ENCODE data around the gene BLVRA.
"Not testable (repeated sequence)": the region's sequence is repeated elsewhere in the genome, so short reads cannot be mapped to it uniquely, and the experiment has no call there.

Gene BLVRA, protein sequence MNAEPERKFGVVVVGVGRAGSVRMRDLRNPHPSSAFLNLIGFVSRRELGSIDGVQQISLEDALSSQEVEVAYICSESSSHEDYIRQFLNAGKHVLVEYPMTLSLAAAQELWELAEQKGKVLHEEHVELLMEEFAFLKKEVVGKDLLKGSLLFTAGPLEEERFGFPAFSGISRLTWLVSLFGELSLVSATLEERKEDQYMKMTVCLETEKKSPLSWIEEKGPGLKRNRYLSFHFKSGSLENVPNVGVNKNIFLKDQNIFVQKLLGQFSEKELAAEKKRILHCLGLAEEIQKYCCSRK

DNA sequence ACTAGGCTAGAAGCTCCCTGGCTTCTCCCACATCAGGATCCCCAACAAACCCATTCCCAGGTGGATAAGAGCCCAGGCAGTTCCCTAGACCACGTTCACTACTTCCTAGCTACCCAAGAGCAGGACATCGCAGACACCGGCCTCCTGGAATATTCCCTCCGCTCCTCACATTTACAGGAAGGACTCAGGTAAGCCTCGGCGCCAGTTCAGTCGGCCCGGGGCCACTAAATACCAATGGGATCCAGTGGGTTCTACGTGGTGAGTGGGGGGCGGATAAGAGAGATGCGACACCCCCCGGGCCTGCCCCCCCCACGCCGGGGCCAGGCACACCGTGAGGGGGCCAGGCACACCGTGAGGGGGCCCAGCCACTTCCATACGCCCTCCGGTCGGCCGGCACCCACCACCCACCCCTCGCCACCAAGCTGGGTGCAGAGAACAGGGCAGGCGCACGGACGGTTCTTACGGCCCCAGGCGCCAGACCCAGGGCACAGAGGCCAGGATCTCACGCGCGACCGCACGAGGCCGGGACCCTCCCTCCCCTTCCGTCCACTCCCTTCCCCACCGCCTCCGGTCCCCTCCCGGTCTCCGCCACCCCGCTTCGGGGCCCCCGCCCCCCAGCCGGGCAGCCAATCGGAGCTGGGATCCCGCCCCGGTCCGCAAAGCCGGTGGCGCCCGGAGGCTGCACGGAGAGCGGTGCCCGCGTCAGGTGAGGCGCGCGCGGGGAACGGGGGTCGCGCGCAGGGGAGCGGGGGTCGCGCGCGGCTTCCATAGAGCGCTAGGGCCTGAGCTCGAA is at the start of gene BLVRA:
BLVRA (plus strand) TSS at position 652 of the 793 bp plus-strand sequence. CDS start 12,479 bp downstream, outside the sequence.
- DNase-seq: no peak

GRCh38 chr7:43711503-43711902 is 47.0 kb upstream of the BLVRA start:
- no peak for DNase-seq

DNA sequence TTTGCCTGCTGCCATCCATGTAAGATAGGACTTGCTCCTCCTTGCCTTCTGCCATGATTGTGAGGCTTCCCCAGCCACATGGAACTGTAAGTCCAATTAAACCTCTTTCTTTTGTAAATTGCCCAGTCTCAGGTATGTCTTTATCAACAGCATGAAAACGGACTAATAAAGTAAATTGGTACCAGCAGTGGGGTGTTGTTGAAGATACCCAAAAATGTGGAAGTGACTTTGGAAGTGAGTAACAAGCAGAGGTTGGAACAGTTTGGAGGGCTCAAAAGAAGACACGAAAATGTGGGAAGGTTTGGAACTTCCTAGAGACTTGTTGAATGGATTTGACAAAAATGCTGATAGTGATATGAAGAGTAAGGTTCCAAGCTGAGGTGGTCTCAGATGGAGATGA is 42.5 kb upstream of the BLVRA start:
- not testable (repeated sequence) for DNase-seq

- no peak for DNase-seq
Measured at GRCh38 chr7:43716598-43716997, 41.9 kb upstream of the BLVRA start.

- no peak for DNase-seq
Measured at GRCh38 chr7:43721193-43721806, 37.2 kb upstream of the BLVRA start.

DNA sequence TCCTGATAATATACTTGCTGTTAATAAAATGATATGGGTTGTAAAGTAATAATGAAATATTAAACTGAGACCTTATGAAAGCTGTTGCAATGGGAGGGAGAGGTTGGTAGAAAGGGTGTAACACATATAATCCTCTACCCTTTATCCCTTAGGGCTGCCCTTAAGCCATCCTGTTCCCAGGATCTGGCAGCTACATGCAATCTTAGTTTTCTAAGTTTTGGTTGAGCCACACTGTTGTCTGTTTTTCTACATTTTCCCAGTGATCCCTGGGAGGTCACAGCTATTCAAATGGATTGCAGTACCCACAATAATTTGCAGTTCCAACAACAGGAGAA is 35.5 kb upstream of the BLVRA start:
- DNase-seq: no peak

- no peak for DNase-seq
Measured at GRCh38 chr7:43725251-43725650, 33.2 kb upstream of the BLVRA start.

- DNase-seq: no peak
Measured at GRCh38 chr7:43726466-43726865, 32.0 kb upstream of the BLVRA start.

GRCh38 chr7:43727003-43727402 is 31.5 kb upstream of the BLVRA start:
- no peak for DNase-seq

GRCh38 chr7:43727494-43727893 is 31.0 kb upstream of the BLVRA start:
- DNase-seq: no peak

DNA sequence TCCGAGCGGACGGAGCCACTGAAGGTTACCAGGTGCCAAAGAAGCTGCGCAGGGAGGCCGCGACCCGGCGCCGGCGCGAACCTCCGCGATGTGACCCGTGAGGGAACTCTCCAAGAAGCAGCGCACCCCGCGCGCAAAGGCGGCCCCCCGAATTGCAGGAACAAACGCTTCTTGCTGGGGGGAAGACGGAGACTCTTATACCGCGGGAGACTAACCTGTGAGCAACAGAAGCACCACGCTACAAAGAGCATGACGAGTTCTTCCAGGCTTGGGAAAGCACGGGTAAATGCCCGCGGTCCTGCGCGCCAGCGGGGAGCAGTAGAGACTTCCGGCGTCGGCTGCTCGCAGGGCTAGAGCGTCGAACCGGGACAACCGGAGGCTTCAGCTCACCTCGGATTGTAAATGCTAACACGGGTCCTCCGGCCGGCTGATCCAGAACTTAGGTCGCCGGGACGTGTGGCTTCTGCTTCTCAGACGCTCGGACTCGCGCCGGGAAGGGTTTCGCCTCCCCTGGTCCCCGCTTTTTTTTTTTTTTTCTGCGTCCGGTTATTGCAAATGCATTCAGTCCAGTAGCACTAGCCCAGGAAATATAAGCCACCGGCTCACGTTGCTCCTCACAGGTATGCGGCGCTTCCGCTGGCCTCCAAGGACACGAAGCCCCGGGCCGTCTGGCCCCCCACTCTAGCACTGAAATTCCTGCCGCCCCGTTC is 29.1 kb upstream of the BLVRA start, which contains the start of gene COA1:
COA1 (minus strand) TSS at position 310 of the 710 bp plus-strand sequence. CDS start 80,909 bp downstream, outside the sequence.
- peak; percentile 29 for DNase-seq

DNA sequence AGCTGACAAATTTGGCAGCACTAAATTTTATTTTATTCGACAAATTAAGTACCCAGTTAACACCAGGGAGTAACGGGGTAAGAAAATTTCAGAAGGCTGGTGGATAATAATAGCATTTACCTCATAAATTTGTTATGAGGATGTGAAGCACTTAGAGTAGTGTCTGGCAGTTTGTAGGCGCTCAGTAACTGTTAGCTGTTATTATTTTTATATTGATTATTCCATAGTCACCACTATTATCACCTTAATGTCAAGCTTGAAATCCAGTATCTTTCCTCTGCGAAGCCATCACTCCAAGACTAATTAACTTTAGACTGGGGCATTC is 28.6 kb upstream of the BLVRA start:
- no peak for DNase-seq

DNA sequence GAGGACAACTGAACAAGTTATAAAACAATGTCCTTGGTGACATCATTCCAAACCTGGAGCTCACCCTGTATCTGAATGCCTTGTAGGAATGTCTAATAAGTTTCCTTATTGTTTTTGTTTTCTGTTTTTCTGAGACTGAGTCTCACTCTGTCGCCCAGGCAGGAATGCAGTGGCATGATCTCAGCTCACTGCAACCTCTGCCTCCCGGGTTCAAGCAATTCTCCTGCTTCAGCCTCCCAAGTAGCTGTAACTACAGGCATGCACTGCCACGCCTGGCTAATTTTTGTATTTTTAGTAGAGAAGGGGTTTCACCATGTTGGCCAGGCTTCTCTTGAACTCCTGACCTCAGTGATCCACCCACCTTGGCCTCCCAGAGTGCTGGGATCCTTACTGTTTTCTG is 27.0 kb upstream of the BLVRA start:
- DNase-seq: not testable (repeated sequence)

GRCh38 chr7:43734575-43735332 is 23.7 kb upstream of the BLVRA start:
- not testable (repeated sequence) for DNase-seq

- no peak for DNase-seq
Measured at GRCh38 chr7:43735403-43735801, 23.1 kb upstream of the BLVRA start.

- no peak for DNase-seq
Measured at GRCh38 chr7:43735802-43736603, 22.5 kb upstream of the BLVRA start.

GRCh38 chr7:43737467-43738127 is 20.9 kb upstream of the BLVRA start:
- DNase-seq: no peak

DNA sequence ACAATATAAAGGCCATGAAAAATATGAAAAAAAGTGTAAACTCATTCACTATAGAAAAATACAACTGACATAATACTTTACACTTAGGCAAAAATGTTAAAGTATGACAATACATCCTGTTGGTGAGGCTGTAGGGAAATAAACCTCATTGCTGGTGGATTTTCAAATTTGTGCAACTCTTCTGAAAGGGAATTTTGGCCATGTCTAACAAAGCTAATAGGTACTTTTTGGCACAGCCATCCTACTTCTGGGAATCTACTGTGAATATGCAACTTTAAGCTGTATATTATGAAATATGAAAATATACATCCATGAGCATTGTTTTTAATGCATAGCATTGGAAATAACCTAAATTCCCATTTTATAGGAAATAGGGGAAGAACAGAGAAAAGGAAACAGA is 15.8 kb upstream of the BLVRA start:
- DNase-seq: no peak

DNA sequence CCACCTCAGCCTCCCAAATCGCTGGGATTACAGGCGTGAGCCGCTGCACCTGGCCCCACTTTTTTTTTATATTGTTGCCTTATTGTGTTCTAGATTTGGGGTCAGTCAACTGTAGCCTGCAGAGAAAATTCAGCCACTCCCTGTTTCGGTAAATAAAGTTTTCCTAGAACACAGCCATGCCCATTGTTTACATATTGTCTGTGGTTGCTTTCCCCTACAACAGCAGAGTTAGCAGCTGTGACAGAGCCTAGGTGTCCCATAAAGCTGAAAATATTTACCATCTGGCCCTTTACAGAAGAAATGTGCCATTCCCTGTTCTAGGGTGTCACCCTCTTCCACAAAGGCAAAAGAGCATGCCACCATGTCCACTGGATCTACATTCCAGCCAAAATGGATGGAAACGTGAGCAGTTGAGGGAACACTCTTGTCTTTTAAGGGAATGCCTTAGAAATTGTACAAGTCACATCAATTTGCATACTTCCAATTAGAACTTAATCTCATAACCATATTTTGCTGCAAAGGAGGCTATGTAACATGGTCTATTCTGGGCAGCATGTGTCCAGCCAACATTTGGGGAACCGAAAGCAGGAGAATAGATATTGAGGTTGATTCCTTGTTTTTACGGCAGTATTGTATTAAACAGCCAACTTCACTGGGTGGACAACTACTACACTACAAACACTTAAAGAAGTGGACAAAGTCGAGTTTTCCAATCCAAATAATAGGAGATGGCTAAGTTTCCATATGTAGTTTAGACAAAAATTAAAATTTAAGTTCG is 11.0 kb upstream of the BLVRA start:
- DNase-seq: no peak

- DNase-seq: no peak
Measured at GRCh38 chr7:43749383-43749940, 9.0 kb upstream of the BLVRA start.
